NCI-H446 (cell line): Measurements from ENCODE around the gene LACTBL1.
A peak's percentile ranks its signal among the peaks of the same experiment; 100 is the strongest.

ENCODE experiments used
- DNase-seq, 2 experiments: peaks; one replicate each; lab custom pipeline; 2025; lab: John Stamatoyannopoulos, UW

Gene LACTBL1

DNA sequence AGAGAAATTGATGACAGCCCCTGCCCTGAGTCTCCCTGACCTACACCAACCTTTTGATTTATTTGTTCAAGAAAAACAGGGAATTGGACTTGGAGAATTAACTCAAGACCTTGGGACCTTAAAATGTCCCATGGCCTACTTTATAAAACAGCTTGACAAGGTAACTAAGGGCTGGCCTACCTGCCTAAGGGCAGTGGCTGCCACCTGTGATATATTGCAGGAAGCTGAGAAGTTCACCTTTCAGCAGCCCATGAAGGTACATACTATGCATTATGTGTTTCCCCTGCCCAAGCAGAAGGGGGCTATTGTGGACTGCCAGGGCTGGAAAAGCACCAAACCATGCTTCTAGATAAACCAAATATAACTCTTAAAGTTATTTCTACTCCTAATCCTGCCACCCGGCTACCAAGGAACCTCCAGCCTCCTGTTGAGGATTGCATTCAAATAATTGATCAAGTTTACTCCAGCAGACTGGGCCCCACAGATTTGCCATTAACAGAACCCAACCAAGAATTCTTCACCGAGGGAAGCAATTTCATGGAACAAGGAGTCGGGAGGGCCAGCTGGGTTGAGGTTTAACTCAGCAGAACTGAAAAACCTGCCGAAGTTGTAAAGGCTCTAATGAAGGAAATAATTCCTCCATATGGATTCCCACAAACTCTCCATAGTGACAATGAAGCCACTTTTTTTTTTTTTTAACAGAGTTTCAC is 28.2 kb downstream of the LACTBL1 start:
- no peak for DNase-seq

DNA sequence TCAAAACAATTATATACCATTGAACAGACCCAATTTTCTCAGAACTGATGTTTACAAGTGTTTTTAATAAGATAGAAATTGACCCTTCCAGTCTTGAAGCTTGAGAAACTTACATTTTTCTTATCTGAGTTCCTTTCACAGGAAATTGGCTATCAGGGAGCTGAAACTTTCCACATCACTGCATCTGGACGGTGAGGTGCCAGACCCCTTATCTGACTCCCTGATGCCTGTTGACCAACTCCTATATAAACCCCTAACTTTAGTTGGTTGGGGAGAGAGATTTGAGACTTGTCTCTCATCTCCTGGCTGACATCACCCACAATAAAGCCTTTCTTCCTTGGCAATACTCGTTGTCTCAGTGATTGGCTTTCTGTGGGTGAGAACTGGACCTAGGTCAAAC is 31.4 kb downstream of the LACTBL1 start:
- DNase-seq: no peak

DNA sequence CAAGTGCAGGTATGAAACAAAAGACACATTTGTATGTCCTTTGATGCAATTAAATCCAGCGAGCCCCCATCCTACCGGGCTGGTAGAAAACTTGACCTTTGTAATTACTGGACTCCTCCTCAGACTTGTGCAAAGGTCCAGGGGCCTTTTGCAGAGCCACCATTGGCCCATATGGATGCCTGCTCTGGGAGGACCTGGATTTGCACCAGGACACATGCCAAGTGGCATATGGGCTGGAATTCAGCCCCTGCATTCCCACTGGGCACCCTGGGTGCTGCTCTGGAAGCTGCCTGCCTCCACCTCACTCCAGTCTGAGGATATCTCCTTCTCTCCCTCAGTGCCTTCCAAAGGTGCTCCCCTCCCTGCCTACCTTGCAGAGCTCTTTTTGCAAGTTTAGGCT is 36.0 kb downstream of the LACTBL1 start:
- DNase-seq: peak in 1 of 2 experiments; percentile 31

DNA sequence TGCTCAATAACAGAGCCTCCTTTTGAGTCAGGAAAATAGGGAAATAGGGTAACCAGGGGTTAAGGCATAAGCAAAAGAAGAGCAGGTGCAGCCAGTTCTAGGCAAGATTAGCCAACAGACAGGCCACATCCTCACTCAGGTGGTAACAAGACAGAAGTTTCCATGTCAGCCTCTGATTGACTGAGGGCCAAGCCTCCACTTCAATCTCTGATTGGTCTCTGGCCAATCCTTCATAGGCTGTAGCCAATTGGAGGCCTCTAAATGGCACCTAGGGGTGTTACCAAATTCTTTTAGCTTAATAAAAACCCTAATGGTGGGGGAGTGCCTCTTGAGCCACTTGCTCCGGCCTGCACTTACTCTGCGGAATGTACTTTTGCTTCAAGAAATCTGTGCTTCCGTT is 37.2 kb downstream of the LACTBL1 start:
- DNase-seq: peak in 1 of 2 experiments; percentile 16

DNA sequence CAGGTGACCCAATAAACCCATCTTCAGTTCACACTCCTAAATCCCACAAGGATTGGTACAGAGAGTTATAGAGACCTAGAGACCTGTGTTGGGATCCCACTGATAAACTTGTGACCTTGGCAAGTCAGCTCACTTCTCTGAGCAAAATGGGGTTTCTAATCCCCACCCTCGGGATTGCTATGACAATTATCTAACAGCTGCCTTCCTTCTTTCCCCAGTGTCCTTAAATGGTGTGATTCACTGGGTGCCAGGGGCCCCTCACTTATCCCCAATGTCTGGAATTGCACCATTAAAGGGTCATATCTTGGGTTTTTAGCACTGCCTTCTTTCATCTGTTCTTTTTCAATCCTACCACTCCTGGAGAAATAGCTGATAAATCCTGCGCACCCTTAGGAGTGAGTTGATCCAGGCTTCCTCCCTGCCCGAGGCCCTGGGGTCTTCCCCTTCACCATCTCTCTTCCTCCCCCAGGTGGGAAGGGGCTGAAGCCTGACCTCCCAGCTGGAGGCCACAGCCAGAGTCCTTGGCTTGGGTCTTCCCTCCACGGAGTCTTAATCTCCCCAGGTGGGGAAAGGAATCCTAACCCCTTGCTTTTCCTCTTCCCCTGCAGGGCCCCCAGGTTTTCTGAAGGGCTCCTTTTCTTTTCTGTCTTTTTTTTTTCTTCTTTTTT is 39.7 kb downstream of the LACTBL1 start:
- DNase-seq: no peak

- peak; percentile 14 to 76 for DNase-seq
These were observed 42.3 kb downstream of the LACTBL1 start for GRCh38 chr1:22930240-22930912.

DNA sequence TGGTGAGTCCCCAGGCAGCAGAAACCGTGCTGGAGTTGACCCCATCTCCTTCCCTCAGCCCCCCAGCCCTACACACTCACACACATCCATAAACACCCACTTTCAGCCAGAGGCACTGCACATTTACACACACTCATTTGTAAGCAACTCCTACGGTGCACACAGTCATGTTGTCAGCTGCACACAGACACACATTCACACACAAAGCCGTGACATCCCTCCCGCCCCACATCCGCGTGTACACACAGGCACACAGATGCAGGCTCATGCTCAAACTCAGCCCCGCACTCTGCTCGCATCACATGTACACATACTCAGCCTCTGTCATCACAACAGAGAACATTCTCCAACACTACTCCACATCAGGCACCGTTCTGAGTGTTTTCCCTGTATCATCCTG is 47.6 kb downstream of the LACTBL1 start:
- DNase-seq: no peak

DNA sequence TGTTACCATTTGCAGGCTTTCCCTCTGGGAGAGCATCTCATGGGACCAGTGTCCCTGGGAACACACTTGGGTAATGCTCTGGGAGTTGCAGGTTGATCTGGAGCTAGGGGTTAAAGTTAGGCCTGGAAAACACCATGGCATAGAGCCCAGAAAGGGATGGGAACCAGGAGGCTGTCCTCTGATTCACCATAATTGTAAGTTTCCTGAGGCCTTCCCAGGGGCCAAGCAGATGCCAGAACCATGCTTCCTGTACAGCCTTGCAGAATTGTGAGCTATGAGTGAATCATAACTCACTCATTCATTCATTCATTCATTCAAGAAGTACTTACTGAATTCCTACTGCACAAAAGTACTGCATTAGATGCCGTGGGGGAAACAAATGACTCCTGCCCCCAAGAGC is 50.0 kb downstream of the LACTBL1 start:
- no peak for DNase-seq

- no peak for DNase-seq
These were observed 51.1 kb downstream of the LACTBL1 start for GRCh38 chr1:22921452-22922126.

- DNase-seq: no peak
These were observed 51.8 kb downstream of the LACTBL1 start for GRCh38 chr1:22920734-22921451.

DNA sequence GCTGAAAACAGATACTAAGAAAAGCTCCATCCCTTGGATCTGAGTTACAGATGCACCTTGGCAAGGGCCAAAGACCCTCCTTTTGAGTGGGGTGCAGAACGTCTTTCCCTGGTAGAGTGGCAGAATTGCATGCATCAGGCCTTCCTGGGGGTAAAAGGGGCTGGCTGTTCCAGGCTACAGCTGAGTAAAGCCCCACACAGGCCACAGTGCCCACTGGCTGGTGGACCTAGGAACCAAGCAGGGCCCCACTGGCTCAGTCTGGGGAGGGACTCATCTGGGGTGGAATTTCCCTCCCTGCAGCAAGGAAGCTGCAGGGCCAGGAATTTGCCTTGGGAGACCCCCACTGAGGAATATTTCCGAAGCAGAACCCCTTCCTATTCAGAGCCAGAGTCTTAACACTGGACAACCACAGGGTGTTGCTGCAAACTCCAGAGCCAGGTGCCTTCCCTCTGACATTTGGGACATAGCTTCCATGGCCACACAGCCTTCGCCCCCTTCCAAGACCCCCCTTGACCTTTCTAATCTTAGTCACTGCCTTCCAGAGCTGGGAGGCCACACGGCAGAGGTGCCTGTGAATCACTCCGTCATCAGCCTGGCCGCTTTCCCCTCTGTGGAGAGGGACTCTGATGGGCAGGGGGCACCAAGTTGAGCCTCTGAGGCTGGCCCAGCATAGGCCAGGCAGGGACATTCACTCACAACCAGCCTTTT is 52.5 kb downstream of the LACTBL1 start:
- no peak for DNase-seq

DNA sequence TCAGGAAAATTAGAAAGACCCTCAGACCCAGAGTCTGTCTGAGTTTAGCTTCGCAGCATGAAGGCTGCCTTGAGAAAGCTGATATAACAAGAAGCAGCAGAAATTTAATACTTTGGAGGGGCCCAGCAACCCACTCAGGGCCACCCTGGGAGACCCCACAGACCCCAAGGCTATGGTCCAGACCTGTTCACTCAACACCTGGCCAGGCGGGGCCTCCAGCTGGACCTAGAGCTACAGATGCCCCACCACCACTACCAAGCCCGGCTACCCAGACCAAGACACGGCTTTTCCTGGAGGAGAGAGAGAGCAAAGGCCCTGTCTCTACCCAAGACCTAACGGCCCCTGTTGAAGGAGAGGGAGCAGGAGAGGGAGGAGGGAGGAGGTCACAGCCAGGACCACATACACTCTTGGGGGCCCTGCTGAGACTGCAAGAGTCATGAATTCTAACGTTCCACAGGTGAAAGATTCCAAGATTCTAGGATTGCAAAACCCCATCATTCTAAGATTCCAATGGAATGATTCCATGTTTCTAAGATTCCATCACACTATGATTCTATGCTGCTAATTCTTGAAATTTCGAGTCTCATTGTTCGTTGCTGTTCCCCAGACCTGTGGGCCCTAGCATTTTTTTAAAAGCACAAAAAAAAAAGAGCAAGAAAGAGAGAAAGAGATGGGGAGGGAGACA is 53.2 kb downstream of the LACTBL1 start:
- DNase-seq: no peak

DNA sequence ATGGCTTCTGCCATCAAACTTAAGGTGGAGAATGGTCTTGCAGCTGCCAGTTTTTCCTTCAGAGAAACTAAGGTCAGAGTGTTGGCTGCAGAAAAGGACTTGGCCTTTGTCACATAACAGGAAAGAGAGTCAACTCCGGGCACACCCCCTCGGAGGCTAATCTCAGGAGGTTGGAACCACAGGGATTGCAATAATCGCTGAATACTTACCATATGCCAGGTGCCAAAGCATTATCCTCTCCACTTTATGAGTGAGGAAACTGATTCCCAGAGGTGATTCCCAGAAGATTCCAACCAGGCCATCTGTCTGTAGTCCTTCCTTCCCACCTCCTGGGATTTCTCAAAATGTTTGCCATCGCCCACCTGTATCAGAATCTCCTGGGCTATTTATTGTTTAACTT is 54.0 kb downstream of the LACTBL1 start:
- no peak for DNase-seq

DNA sequence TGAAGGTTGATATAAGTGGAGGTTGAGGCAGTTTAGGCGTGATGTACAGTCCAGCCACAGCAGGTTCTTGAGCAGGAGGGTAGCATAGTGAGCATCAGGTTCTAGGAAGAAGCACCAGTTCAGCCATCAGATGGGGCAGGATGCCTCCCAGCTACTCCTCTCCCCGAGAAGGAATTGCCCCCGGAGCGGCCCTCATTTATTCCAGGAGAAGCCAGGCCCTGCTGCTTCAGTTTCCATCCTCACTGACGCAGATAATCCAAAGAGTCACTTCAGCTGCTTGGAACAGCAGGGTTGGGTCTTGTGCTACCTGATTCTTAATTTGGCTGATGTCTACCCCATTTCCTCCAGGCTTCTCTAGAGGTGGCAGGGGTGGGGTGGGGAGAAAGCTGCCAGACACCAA is 54.7 kb downstream of the LACTBL1 start:
- no peak for DNase-seq

DNA sequence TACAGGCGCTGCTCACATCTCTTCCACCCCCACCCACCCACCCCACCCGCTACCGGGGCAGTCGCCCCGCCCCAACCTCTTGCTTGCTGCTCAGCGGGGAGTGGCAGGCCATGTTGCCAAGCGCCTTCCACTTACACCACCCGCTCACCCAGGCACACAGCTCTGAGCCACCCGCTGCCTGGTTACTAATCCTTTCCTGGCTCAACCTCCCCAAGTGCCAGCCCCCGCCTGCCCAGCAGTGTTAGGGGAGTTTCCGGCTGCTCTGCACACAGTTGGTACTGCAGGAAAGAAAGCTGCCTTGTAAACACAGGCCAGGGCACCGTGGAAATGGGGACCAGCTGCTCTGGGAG is 56.2 kb downstream of the LACTBL1 start:
- no peak for DNase-seq

- DNase-seq: no peak
These were observed 56.7 kb downstream of the LACTBL1 start for GRCh38 chr1:22915816-22916470.

DNA sequence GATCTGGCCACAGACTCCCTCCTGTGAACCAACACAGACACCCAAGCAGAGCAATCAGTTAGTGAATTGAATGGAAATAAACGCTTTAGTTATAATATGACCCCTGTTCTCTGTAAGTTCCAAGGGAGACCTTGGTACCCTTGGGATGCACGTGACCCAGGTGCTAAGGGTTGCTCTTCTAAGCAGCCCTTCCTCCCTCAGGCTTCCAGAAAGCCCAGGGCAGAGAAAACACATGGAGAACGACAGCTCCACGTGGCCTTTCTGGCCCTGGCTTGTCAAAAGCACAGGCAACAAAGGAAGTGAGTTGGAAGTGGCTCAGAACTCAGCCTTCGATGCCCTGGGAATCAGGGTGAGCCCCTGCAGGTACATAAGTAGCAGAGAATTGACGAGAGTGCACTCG is 57.4 kb downstream of the LACTBL1 start:
- DNase-seq: no peak

DNA sequence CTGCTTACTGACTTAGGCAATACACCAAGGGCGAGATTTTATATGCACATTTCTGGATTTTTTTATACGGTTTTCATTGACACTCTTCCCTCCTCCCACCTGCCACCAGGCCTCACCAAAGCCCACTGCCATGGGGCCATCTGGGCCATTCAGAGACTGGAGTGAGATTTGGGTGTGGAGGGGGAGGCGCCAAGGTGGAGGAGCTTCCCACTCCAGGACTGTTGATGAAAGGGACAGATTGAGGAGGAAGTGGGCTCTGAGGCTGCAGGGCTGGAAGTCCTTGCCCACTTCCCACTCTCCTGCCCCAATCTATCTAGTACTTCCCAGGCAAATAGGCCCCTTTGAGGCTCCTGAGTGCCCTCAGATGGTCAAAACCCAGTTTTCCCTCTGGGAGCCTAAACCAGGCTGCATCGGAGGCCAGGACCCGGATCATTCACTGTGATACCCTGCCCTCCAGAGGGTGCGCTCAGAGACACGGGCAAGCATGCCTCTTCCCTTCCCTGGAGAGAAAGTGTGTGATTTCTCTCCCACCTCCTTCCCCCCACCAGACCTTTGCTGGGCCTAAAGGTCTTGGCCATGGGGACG is 57.9 kb downstream of the LACTBL1 start:
- no peak for DNase-seq

DNA sequence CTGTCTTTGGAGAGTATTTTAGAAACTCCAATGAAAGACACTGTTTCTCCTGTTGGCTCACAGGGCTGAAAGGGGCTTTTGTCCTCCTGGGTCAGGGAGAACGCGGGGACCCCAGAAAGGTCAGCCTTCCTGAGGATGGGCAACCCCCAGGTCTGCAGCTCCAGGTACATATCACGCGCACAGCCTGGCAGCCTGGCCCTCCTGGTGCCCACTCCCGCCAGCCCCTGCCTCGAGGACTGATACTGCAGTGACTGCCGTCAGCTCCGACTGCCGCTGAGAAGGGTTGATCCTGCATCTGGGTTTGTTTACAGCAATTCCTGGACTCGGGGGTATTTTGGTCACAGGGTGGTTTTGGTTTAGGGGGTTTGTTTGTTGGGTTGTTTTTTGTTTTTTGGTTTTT is 58.5 kb downstream of the LACTBL1 start:
- no peak for DNase-seq
